GM20000 (cell line): Measurements from ENCODE around the gene RXRA.

Experiments
- DNase-seq: peaks from one replicate; pipeline ENCODE4 v3.0.0; 2012; ENCODE audit warnings: low spot score
- CTCF ChIP-seq: IDR thresholded peaks from 2 replicates; pipeline ENCODE4 v1.5.1; 2012; ENCODE audit warnings: mild to moderate bottlenecking, control low read depth; ENCODE audit errors: extremely low read depth, missing control alignments

The RXRA gene

GRCh38 chr9:134319306-134320125, 6.7 kb upstream of the RXRA start:
- DNase-seq, result no peak
- TF ChIP-seq CTCF, result no peak

GRCh38 chr9:134320126-134320867, 6.0 kb upstream of the RXRA start:
- DNase-seq, result no peak
- no peak for TF ChIP-seq CTCF

- TF ChIP-seq CTCF, result no peak
- DNase-seq, result no peak
These were observed 5.3 kb upstream of the RXRA start for GRCh38 chr9:134320868-134321471.

- no peak for TF ChIP-seq CTCF
- DNase-seq, result no peak
These were observed 4.7 kb upstream of the RXRA start for GRCh38 chr9:134321531-134321930.

- no peak for DNase-seq
- TF ChIP-seq CTCF, result no peak
These were observed 4.1 kb upstream of the RXRA start for GRCh38 chr9:134321946-134322741.

- no peak for TF ChIP-seq CTCF
- no peak for DNase-seq
These were observed 3.4 kb upstream of the RXRA start for GRCh38 chr9:134322781-134323241.
